Endothelial cell of umbilical vein (primary cell): ENCODE results near the gene ETV7. TPM values are rescaled to one million over a fixed set of nuclear protein-coding genes. Genes with fewer than 3 reads are reported as not detected.

Source experiments
- BruUV-seq: library from RNA; stranded (reverse); fragments of 400-500 nt; replicated peaks from 2 replicates; lab custom pipeline; 2021; lab: Mats Ljungman, UMichigan
- CTCF ChIA-PET: fragments of 300-600, 350-600 bp; sonication (Branson Sonifier 250); formaldehyde crosslinking; loops from one replicate; lab custom pipeline; 2021; ENCODE audit warnings: antibody characterized with exemption, inconsistent platforms; lab: Charles Lee
- POLR2A ChIA-PET: fragments of 300-600, 350-600 bp; sonication (Branson Sonifier 250); formaldehyde crosslinking; loops from one replicate; lab custom pipeline; 2021; ENCODE audit warnings: antibody characterized with exemption, inconsistent platforms; lab: Charles Lee
- DNase-seq: peaks from one replicate; pipeline ENCODE4 v3.0.0-alpha.2; 2011; ENCODE audit warnings: low read depth, low spot score
- FAIRE-seq: peaks from 2 replicates; lab custom pipeline; 2011; peaks lifted over from hg19 to GRCh38; lab: Jason Lieb, UNC
- H2AFZ ChIP-seq: 2 replicates; pipeline ENCODE4 v1.6.0; 2012; ENCODE audit warnings: low read depth, low read length, control low read depth, inconsistent platforms
- H3K27ac ChIP-seq: 2 replicates; pipeline ENCODE4 v1.5.1; 2011; ENCODE audit warnings: low read depth, mild to moderate bottlenecking, control low read depth, low read length, moderate library complexity; ENCODE audit not compliant: insufficient read depth
- H3K27me3 ChIP-seq, 2 experiments: 2 replicates each; pipeline versions ENCODE4 v1.6.0 to v1.6.1; 2011; ENCODE audit warnings: low read length in 2 of 2, mixed read lengths in 1 of 2; ENCODE audit not compliant: control insufficient read depth in 2 of 2, insufficient read depth in 2 of 2
- H3K36me3 ChIP-seq, 2 experiments: 2 replicates in 1 of 2; 3 replicates in 1 of 2; pipeline ENCODE4 v1.5.1; 2011; ENCODE audit warnings: low read length in 2 of 2, mild to moderate bottlenecking in 1 of 2, moderate library complexity in 1 of 2; ENCODE audit not compliant: control insufficient read depth in 2 of 2, insufficient read depth in 2 of 2; ENCODE audit errors: extremely low read depth in 1 of 2
- H3K4me1 ChIP-seq: 3 replicates; pipeline ENCODE4 v1.5.1; 2011; ENCODE audit warnings: mild to moderate bottlenecking, low read length; ENCODE audit not compliant: control insufficient read depth, insufficient read depth; ENCODE audit errors: extremely low read depth
- H3K4me2 ChIP-seq: 2 replicates; pipeline ENCODE4 v1.6.1; 2011; ENCODE audit warnings: low read length, control low read depth, mixed read lengths; ENCODE audit not compliant: insufficient read depth
- H3K4me3 ChIP-seq, 3 experiments: fragments of 200-600 bp in 1 of 3; sonication (generic), shearing (Covaris generic) in 1 of 3; replicated peaks in 1 of 3; 2 replicates each; pipeline ENCODE4 v1.5.1; 2011 to 2016; ENCODE audit warnings: control low read depth in 3 of 3, low read length in 3 of 3, mild to moderate bottlenecking in 2 of 3, inconsistent platforms in 1 of 3, low read depth in 1 of 3, moderate library complexity in 1 of 3; ENCODE audit not compliant: insufficient read depth in 1 of 3
- H3K79me2 ChIP-seq: 2 replicates; pipeline ENCODE4 v1.6.0; 2012; ENCODE audit warnings: low read length, inconsistent platforms; ENCODE audit not compliant: control insufficient read depth, insufficient read depth
- H3K9ac ChIP-seq: replicated peaks from 2 replicates; pipeline ENCODE3; 2011; ENCODE audit warnings: low read length, control low read depth; ENCODE audit not compliant: insufficient read depth; ENCODE audit errors: extremely low read depth
- H3K9me1 ChIP-seq: replicated peaks from 3 replicates; pipeline ENCODE4 v1.6.0; 2011; ENCODE audit warnings: mild to moderate bottlenecking, low read length; ENCODE audit not compliant: control insufficient read depth, insufficient read depth; ENCODE audit errors: extremely low read depth
- H3K9me3 ChIP-seq: replicated peaks from 2 replicates; pipeline ENCODE4 v1.5.1; 2012; ENCODE audit warnings: low read length, inconsistent platforms; ENCODE audit not compliant: control insufficient read depth, insufficient read depth
- H4K20me1 ChIP-seq: replicated peaks from 2 replicates; pipeline ENCODE3; 2011; ENCODE audit warnings: mild to moderate bottlenecking, low read length; ENCODE audit not compliant: control insufficient read depth, insufficient read depth; ENCODE audit errors: extremely low read depth
- EZH2 ChIP-seq: IDR thresholded peaks from 2 replicates; pipeline ENCODE4 v1.6.1; 2012; ENCODE audit warnings: borderline replicate concordance, low read depth, mild to moderate bottlenecking, moderate library complexity, low read length, inconsistent platforms; ENCODE audit not compliant: severe bottlenecking
- FOS ChIP-seq: IDR thresholded peaks from 2 replicates; pipeline ENCODE4 v1.6.1; 2011; ENCODE audit warnings: mild to moderate bottlenecking, low read length, moderate library complexity, borderline replicate concordance; ENCODE audit not compliant: insufficient read depth
- GATA2 ChIP-seq: IDR thresholded peaks from 2 replicates; pipeline ENCODE4 v1.7.0; 2011; ENCODE audit warnings: low read depth, mild to moderate bottlenecking, moderate library complexity, mixed read lengths, low read length; ENCODE audit not compliant: insufficient read length, insufficient read depth
- JUN ChIP-seq: IDR thresholded peaks from 2 replicates; pipeline ENCODE4 v1.6.1; 2011; ENCODE audit warnings: borderline replicate concordance, low read depth; ENCODE audit not compliant: insufficient read length, insufficient read depth
- MYC ChIP-seq: IDR thresholded peaks from one replicate; pipeline ENCODE4 v1.6.1; 2011; ENCODE audit warnings: mild to moderate bottlenecking, low read depth, low read length
- POLR2A ChIP-seq: IDR thresholded peaks from 2 replicates; pipeline ENCODE4 v1.6.1; 2012; ENCODE audit warnings: low read depth, mild to moderate bottlenecking, control low read depth, low read length
- POLR2AphosphoS5 ChIP-seq: IDR thresholded peaks from 2 replicates; pipeline ENCODE4 v1.6.1; 2012; ENCODE audit warnings: low read depth, mild to moderate bottlenecking, control low read depth, low read length, moderate library complexity; ENCODE audit not compliant: insufficient read depth
- dilution Hi-C: fragments of 300-500 bp; cut with MboI; formaldehyde crosslinking; loops from one replicate; pipeline ENCODE4 v1.15.0; 2019; ENCODE audit warnings: low sequenced_read_pairs; ENCODE audit not compliant: extremely low pct_ligation_motif_present
- intact Hi-C: fragments of 100-400 bp; cut with micrococcal nuclease; formaldehyde crosslinking; loops from one replicate; pipeline ENCODE4 v1.10.0; 2022
- polyA plus RNA-seq, 4 experiments: library from polyadenylated mRNA; depleted of rRNA in 3 of 4; stranded (reverse) in 3 of 4; unstranded in 1 of 4; fragments of >200 nt; gene quantifications; 2 replicates each; pipeline versions ENCODE4 v1.2.1 to v1.2.3, GENCODE V29; 2011 to 2012; ENCODE audit warnings: missing spikeins in 1 of 4
- total RNA-seq: library from RNA; stranded (reverse); gene quantifications from 2 replicates; pipeline ENCODE4 v1.2.3, GENCODE V29; 2021
- TF ChIP-seq, protein P1 (sequence below): IDR thresholded peaks from 2 replicates; pipeline ENCODE4 v1.6.1; 2011; ENCODE audit not compliant: insufficient read depth, insufficient read length
- TF ChIP-seq, protein P2 (sequence below), 2 donors: IDR thresholded peaks; 1 replicate in 1 of 2; 2 replicates in 1 of 2; pipeline ENCODE4 v1.5.1; 2011; ENCODE audit warnings: low read length in 2 of 2, mild to moderate bottlenecking in 2 of 2, moderate library complexity in 2 of 2, control low read depth in 1 of 2, inconsistent platforms in 1 of 2, low read depth in 1 of 2; ENCODE audit not compliant: insufficient read depth in 1 of 2; ENCODE audit errors: extremely low read depth in 1 of 2

Gene ETV7
- total and polyA plus RNA-seq, 2 donors (not counting 3 experiments of a cell fraction or from before 2014, with no cell fraction given) = 0.23 to 0.58 TPM

GRCh38 chr6:36352477-36353157 lies 34.9 kb downstream of the ETV7 start:
- BruUV-seq = no TSS peak
- Histone ChIP-seq H3K9me1 (no peaks in the 10 kb centered on the region), H3K27me3 (peaks cover 0 to 8% of the 10 kb centered on the region in 2 experiments), H4K20me1 (no peaks in the 10 kb centered on the region), H3K9me3 (no peaks in the 10 kb centered on the region), H3K27ac (no peak overlapping the region), H3K4me1 (peaks cover 31% of the 10 kb centered on the region), H3K36me3 (no peaks in the 10 kb centered on the region), H2AFZ (no peak overlapping the region), H3K4me3 (no peak overlapping the region), H3K79me2 (no peaks in the 10 kb centered on the region), H3K9ac (no peak overlapping the region), H3K4me2 (no peak overlapping the region)
- ChIA-PET CTCF (interaction anchor here (4.4 to 4.7 kb wide), 2 partner anchors 11 to 50 kb away, joined by 22 to 79 read pairs; no protein-coding TSS in a partner anchor), POLR2A (no interaction called here)
- TF ChIP-seq EZH2 = no peak
- FAIRE-seq = no peak
- dilution Hi-C loops = no loop called here
- DNase-seq = no peak
- intact Hi-C loops = no loop called here

DNA sequence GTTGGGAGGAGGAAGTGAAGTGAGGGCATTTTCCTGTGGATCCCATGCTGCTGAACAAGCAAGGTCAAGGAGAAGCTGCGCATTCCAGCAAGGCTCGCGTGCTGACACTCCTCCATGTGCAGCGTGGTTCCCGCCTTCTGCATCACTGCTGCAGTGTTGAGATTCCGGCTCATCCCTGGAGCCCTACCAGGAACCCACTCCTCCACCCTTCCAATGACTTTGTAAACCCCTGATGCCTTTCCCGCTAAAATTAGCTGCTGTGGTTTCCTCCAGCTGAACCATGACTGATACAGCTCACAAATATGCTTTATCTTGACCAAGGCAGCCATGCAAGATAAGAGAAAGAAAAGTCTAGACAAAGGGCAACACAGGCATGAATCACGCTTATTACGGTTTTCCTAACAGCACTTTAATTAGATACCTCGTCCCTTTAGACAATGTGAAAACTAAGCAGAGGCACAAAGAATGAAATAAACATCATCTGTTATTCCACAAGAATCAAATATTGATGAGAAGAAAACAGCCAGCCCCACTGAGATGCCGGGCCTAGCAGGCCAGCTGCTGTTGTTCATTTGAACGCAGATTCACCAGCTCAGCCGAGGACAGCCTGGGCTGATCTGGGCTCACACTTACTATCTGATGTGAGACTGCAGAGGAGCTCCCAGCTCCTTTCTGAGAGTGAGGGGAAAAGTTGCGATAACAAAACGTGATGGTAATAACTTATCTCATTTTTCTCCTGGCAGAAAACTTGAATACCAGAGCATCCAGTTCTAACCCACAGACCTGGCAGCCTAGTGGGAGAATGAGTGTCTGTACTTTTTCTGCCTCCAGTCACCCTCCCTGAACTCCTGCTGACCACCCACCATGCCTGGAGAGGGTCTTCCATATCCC lies 36.5 kb downstream of the ETV7 start:
- Histone ChIP-seq H3K36me3 (no peaks in the 10 kb centered on the region), H3K4me2 (peak overlapping the region; percentile 56), H3K9ac (peak overlapping the region; percentile 91), H3K4me3 (no peak overlapping the region), H2AFZ (no peak overlapping the region), H3K27ac (peak overlapping the region; percentile 98), H3K27me3 (peaks cover 0 to 15% of the 10 kb centered on the region in 2 experiments), H3K4me1 (peaks cover 31% of the 10 kb centered on the region), H4K20me1 (no peaks in the 10 kb centered on the region), H3K79me2 (no peaks in the 10 kb centered on the region), H3K9me1 (no peaks in the 10 kb centered on the region), H3K9me3 (no peaks in the 10 kb centered on the region)
- dilution Hi-C loops (no loop called here), intact Hi-C loops (loop anchor here (1.0 to 2.0 kb wide), 7 partner anchors 10 to 682 kb away; partner anchors contain the start of genes BRPF3 and MAPK14)
- DNase-seq (peak; percentile 97), FAIRE-seq (peak; percentile 96)
- CTCF ChIA-PET = interaction anchor here (1.0 to 13.2 kb wide), 6 partner anchors 9 to 322 kb away, joined by 3 to 373 read pairs (median 14); no protein-coding TSS in a partner anchor
- TF ChIP-seq EZH2 (no peak), POLR2A (peak; percentile 84), JUN (peak; percentile 91), MYC (peak; percentile 18), GATA2 (peak; percentile 99), FOS (peak; percentile 97), POLR2AphosphoS5 (peak; percentile 98)
- TF ChIP-seq, protein P1, sequence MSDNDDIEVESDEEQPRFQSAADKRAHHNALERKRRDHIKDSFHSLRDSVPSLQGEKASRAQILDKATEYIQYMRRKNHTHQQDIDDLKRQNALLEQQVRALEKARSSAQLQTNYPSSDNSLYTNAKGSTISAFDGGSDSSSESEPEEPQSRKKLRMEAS = peak; percentile 61
- TF ChIP-seq, protein P2, sequence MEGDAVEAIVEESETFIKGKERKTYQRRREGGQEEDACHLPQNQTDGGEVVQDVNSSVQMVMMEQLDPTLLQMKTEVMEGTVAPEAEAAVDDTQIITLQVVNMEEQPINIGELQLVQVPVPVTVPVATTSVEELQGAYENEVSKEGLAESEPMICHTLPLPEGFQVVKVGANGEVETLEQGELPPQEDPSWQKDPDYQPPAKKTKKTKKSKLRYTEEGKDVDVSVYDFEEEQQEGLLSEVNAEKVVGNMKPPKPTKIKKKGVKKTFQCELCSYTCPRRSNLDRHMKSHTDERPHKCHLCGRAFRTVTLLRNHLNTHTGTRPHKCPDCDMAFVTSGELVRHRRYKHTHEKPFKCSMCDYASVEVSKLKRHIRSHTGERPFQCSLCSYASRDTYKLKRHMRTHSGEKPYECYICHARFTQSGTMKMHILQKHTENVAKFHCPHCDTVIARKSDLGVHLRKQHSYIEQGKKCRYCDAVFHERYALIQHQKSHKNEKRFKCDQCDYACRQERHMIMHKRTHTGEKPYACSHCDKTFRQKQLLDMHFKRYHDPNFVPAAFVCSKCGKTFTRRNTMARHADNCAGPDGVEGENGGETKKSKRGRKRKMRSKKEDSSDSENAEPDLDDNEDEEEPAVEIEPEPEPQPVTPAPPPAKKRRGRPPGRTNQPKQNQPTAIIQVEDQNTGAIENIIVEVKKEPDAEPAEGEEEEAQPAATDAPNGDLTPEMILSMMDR (IDR thresholded peaks at IDR 0.05; ENCODE audit: extremely low read depth in 1 of 2, insufficient read depth in 1 of 2, low read depth in 1 of 2, low read length in 2 of 2) = no peak
- BruUV-seq = TSS peak; percentile 64
- POLR2A ChIA-PET = interaction anchor here (0.6 to 1.5 kb wide), 5 partner anchors 10 to 404 kb away, joined by 3 to 5 read pairs (median 3); partner anchors contain the start of gene MAPK14
